GM06990 (cell line): ENCODE results near the gene ZNF438.

Experiments used
- DNase-seq: peaks from one replicate; pipeline ENCODE4 v3.0.0-alpha.2; 2011; ENCODE audit not compliant: insufficient read length; ENCODE audit errors: extremely low read depth
- H3K27me3 ChIP-seq: replicated peaks from 2 replicates; pipeline ENCODE4 v1.6.0; 2011; ENCODE audit warnings: low read length; ENCODE audit not compliant: control insufficient read depth, insufficient read depth
- H3K36me3 ChIP-seq: 2 replicates; pipeline ENCODE4 v1.5.1; 2011; ENCODE audit warnings: low read length; ENCODE audit not compliant: control insufficient read depth, insufficient read depth
- H3K4me3 ChIP-seq: replicated peaks from 2 replicates; pipeline ENCODE4 v1.5.1; 2011; ENCODE audit warnings: low read depth, mild to moderate bottlenecking, control low read depth, low read length
- TF ChIP-seq, protein P1 (sequence below): IDR thresholded peaks from 2 replicates; pipeline ENCODE4 v1.5.1; 2011; ENCODE audit warnings: low read length, control low read depth, mild to moderate bottlenecking, inconsistent platforms; ENCODE audit not compliant: insufficient read depth, poor library complexity, severe bottlenecking

ZNF438 gene

GRCh38 chr10:30836406-30836805 lies 195.3 kb downstream of the ZNF438 start:
- no peaks in the 10 kb centered on the region for H3K36me3 ChIP-seq
- TF ChIP-seq, protein P1, sequence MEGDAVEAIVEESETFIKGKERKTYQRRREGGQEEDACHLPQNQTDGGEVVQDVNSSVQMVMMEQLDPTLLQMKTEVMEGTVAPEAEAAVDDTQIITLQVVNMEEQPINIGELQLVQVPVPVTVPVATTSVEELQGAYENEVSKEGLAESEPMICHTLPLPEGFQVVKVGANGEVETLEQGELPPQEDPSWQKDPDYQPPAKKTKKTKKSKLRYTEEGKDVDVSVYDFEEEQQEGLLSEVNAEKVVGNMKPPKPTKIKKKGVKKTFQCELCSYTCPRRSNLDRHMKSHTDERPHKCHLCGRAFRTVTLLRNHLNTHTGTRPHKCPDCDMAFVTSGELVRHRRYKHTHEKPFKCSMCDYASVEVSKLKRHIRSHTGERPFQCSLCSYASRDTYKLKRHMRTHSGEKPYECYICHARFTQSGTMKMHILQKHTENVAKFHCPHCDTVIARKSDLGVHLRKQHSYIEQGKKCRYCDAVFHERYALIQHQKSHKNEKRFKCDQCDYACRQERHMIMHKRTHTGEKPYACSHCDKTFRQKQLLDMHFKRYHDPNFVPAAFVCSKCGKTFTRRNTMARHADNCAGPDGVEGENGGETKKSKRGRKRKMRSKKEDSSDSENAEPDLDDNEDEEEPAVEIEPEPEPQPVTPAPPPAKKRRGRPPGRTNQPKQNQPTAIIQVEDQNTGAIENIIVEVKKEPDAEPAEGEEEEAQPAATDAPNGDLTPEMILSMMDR, result no peak
- H3K27me3 ChIP-seq, result no peaks in the 10 kb centered on the region
- H3K4me3 ChIP-seq, result no peak overlapping the region
- no peak for DNase-seq

DNA sequence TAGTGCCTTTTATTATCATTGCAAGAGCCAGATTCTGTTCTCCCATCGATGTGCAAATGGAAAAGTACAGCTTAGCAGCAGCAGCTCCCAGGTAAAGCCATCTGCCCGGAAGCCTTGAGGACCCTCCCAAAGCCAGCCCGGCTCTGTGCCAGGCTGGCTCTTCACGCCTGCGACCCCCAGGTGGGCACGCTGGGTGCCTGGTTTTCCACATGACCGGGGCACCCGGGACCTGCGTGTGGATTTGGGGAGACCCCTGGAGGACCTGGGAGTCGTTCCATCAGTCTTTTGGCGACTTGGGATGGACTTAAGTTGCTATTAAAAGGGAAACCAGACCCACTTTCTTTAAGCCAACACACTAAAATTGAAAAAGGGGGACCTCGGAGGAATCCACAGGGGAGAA lies 196.5 kb downstream of the ZNF438 start:
- Histone ChIP-seq H3K36me3 (no peaks in the 10 kb centered on the region), H3K27me3 (no peaks in the 10 kb centered on the region; the same call in 1 of the 2 replicates), H3K4me3 (no peak overlapping the region)
- TF ChIP-seq, protein P1, result no peak
- no peak for DNase-seq

DNA sequence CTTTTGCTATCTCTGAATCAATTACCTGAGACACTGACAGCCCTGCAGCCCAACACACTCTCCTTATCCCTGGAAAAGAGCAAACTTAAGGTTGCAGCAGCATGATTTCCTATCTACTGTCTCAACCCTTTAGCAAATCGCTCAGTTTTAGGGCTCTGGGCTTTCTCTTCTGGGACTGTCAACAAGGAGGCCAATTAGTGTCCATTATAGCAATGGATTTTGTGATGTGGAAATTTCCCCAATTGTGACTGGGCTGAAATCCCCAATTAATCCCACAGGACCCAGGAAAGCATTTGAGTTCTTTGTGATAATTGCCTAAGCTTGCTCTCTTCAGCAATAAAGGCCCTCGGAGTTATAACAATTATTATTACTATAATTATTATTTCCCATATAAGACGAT lies 197.0 kb downstream of the ZNF438 start:
- no peaks in the 10 kb centered on the region; the same call in 1 of the 2 replicates for H3K27me3 ChIP-seq

GRCh38 chr10:30834153-30834552 lies 197.5 kb downstream of the ZNF438 start:
- Histone ChIP-seq H3K36me3 (no peaks in the 10 kb centered on the region), H3K27me3 (no peaks in the 10 kb centered on the region; the same call in 1 of the 2 replicates), H3K4me3 (no peak overlapping the region)
- no peak for DNase-seq
- TF ChIP-seq, protein P1, result no peak

More for the DNA sequence above, 197.0 kb downstream of the ZNF438 start:
- Histone ChIP-seq H3K4me3 (no peak overlapping the region), H3K36me3 (no peaks in the 10 kb centered on the region)
- DNase-seq, result no peak
- TF ChIP-seq, protein P1, result no peak

DNA sequence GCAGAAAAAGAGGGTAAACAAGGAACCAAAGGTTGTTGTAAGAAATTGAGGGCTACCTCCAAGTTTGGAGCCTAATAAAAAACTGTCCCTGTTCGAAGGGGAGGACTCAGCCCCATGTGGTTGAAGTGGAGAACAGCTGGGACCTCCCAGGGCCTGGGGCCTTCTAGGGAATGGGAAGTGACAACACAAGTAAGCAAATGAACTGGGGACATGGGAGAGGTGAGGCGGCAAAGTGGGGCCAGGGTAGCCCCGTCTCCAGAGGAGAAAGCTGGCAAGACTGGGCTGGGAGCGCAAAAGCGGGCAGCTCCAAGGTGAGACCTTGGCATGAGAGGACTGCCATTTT lies 198.1 kb downstream of the ZNF438 start:
- no peaks in the 10 kb centered on the region; the same call in 1 of the 2 replicates for H3K27me3 ChIP-seq
- no peak for DNase-seq
- TF ChIP-seq, protein P1, result no peak

DNA sequence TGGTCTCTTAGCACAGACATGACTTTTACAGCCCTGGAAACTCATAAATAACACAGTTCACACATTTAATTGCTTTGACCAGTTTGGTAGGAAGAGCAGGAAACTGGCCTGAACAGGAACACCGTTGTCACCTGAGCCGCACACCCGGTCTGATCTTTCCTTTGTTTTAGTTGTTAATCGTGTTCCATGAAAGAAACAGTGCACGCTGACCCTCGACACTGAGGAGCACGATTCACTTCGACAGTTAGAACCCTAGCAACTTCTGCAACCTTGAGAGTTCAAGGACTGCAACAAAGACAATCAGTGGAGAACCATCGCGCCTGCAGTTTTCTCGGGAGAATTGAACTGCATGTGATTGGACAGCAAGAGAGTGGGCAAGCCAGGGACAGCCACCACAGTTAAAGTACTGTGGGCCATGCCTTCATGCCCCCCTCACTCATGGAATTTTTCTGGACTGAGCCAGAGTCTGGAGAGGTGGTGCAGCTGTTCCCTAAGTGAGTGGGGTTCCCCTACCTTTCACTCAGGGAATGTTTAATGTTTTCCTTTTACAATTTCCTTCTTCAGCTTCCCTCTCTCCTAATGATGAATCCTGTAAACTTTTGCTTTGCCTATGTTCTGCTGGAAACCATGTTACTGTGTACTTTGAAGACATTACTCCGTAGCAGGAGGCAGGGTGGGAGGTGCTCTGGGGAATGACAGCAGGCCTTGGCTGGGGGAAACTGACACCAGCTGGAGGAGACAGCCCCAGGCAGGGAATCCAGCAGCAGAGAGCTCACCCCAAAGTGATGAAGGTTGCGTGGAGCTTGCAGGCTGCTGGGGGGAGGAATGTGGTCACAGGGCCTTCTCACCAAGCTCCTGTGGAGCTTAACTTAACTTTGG lies 198.7 kb downstream of the ZNF438 start:
- Histone ChIP-seq H3K4me3 (no peak overlapping the region), H3K27me3 (no peaks in the 10 kb centered on the region; the same call in 1 of the 2 replicates), H3K36me3 (no peaks in the 10 kb centered on the region)
- DNase-seq, result no peak
- TF ChIP-seq, protein P1, result no peak

More for the DNA sequence above, 198.1 kb downstream of the ZNF438 start:
- Histone ChIP-seq H3K4me3 (no peak overlapping the region), H3K36me3 (no peaks in the 10 kb centered on the region)
